ENCODE data around the gene MCTP2. TPM values are rescaled to one million over a fixed set of nuclear protein-coding genes. Genes with fewer than 3 reads are reported as not detected.

The MCTP2 gene
- total and polyA plus RNA-seq, 2 experiments from 2014 or later, result 8.1 to 23.3 TPM

GRCh38 chr15:94258246-94258645 lies 26.9 kb downstream of the MCTP2 start:
- no peak overlapping the region for H2AFZ ChIP-seq
- H3K4me1 ChIP-seq (ENCODE audit: insufficient read depth), result peaks cover 3% of the 10 kb centered on the region
- H3K4me2 ChIP-seq, result no peak overlapping the region
- H3K9me2 ChIP-seq (replicated peaks; ENCODE audit: insufficient read depth), result peaks cover 5% of the 10 kb centered on the region
- no peak overlapping the region for H3K27ac ChIP-seq
- H3K79me2 ChIP-seq, result peaks cover 44% of the 10 kb centered on the region
- H3K4me3 ChIP-seq, result no peak overlapping the region
- 100% methylated on average over 2 of the region's 2 CpGs for WGBS (ENCODE audit: low lambda C conversion rate, missing lambda C conversion rate)
- no peaks in the 10 kb centered on the region for H3K27me3 ChIP-seq
- DNase-seq (ENCODE audit: low spot score), result no peak
- TF ChIP-seq EZH2phosphoT487 (IDR thresholded peaks at IDR 0.05; ENCODE audit: low read depth, severe bottlenecking, unreplicated experiment), result no peak
- no peak for TF ChIP-seq EZH2 (IDR thresholded peaks at IDR 0.05; ENCODE audit: borderline replicate concordance)
- TF ChIP-seq, protein P1, sequence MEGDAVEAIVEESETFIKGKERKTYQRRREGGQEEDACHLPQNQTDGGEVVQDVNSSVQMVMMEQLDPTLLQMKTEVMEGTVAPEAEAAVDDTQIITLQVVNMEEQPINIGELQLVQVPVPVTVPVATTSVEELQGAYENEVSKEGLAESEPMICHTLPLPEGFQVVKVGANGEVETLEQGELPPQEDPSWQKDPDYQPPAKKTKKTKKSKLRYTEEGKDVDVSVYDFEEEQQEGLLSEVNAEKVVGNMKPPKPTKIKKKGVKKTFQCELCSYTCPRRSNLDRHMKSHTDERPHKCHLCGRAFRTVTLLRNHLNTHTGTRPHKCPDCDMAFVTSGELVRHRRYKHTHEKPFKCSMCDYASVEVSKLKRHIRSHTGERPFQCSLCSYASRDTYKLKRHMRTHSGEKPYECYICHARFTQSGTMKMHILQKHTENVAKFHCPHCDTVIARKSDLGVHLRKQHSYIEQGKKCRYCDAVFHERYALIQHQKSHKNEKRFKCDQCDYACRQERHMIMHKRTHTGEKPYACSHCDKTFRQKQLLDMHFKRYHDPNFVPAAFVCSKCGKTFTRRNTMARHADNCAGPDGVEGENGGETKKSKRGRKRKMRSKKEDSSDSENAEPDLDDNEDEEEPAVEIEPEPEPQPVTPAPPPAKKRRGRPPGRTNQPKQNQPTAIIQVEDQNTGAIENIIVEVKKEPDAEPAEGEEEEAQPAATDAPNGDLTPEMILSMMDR (IDR thresholded peaks at IDR 0.05; ENCODE audit: poor library complexity), result no peak
- no peaks in the 10 kb centered on the region for H3K36me3 ChIP-seq (replicated peaks; ENCODE audit: insufficient read depth, low read depth)
- no peaks in the 10 kb centered on the region for H3K9me3 ChIP-seq (ENCODE audit: low read depth)
- no peaks in the 10 kb centered on the region for H4K20me1 ChIP-seq (ENCODE audit: insufficient read depth, poor library complexity, severe bottlenecking)

GRCh38 chr15:94259121-94259751 lies 27.9 kb downstream of the MCTP2 start:
- H3K4me1 ChIP-seq (ENCODE audit: insufficient read depth), result no peaks in the 10 kb centered on the region
- no peaks in the 10 kb centered on the region for H4K20me1 ChIP-seq (ENCODE audit: insufficient read depth, poor library complexity, severe bottlenecking)
- TF ChIP-seq EZH2phosphoT487 (IDR thresholded peaks at IDR 0.05; ENCODE audit: low read depth, severe bottlenecking, unreplicated experiment) (no peak), EZH2 (IDR thresholded peaks at IDR 0.05; ENCODE audit: borderline replicate concordance) (no peak)
- TF ChIP-seq, protein P1 (IDR thresholded peaks at IDR 0.05; ENCODE audit: poor library complexity), result no peak
- H3K27me3 ChIP-seq, result no peaks in the 10 kb centered on the region
- peaks cover 5% of the 10 kb centered on the region for H3K9me2 ChIP-seq (replicated peaks; ENCODE audit: insufficient read depth)
- no peak overlapping the region for H3K4me3 ChIP-seq
- 96% methylated on average over 1 of the region's 1 CpG for WGBS (ENCODE audit: low lambda C conversion rate, missing lambda C conversion rate)
- no peak overlapping the region for H3K27ac ChIP-seq
- no peaks in the 10 kb centered on the region for H3K36me3 ChIP-seq (replicated peaks; ENCODE audit: insufficient read depth, low read depth)
- no peak overlapping the region for H3K4me2 ChIP-seq
- H3K79me2 ChIP-seq, result peaks cover 40% of the 10 kb centered on the region
- no peak overlapping the region for H2AFZ ChIP-seq
- no peaks in the 10 kb centered on the region for H3K9me3 ChIP-seq (ENCODE audit: low read depth)
- DNase-seq (ENCODE audit: low spot score), result no peak

GRCh38 chr15:94259863-94260262 lies 28.5 kb downstream of the MCTP2 start:
- DNase-seq (ENCODE audit: low spot score), result no peak

More at GRCh38 chr15:94259863-94260262, 28.5 kb downstream of the MCTP2 start:
- Histone ChIP-seq H2AFZ (no peak overlapping the region), H3K9me2 (replicated peaks; ENCODE audit: insufficient read depth) (peaks cover 5% of the 10 kb centered on the region), H3K4me3 (no peak overlapping the region), H3K27me3 (no peaks in the 10 kb centered on the region), H3K27ac (no peak overlapping the region), H3K4me2 (no peak overlapping the region), H4K20me1 (ENCODE audit: insufficient read depth, poor library complexity, severe bottlenecking) (no peaks in the 10 kb centered on the region), H3K36me3 (replicated peaks; ENCODE audit: insufficient read depth, low read depth) (no peaks in the 10 kb centered on the region), H3K79me2 (peaks cover 34% of the 10 kb centered on the region), H3K9me3 (ENCODE audit: low read depth) (no peaks in the 10 kb centered on the region), H3K4me1 (ENCODE audit: insufficient read depth) (no peaks in the 10 kb centered on the region)
- 78% methylated on average over 3 of the region's 3 CpGs for WGBS (ENCODE audit: low lambda C conversion rate, missing lambda C conversion rate)
- TF ChIP-seq, protein P1 (IDR thresholded peaks at IDR 0.05; ENCODE audit: poor library complexity), result no peak
- TF ChIP-seq EZH2 (IDR thresholded peaks at IDR 0.05; ENCODE audit: borderline replicate concordance) (no peak), EZH2phosphoT487 (IDR thresholded peaks at IDR 0.05; ENCODE audit: low read depth, severe bottlenecking, unreplicated experiment) (no peak)
